ENCODE measurements around the gene TMEM232.

The TMEM232 gene

DNA sequence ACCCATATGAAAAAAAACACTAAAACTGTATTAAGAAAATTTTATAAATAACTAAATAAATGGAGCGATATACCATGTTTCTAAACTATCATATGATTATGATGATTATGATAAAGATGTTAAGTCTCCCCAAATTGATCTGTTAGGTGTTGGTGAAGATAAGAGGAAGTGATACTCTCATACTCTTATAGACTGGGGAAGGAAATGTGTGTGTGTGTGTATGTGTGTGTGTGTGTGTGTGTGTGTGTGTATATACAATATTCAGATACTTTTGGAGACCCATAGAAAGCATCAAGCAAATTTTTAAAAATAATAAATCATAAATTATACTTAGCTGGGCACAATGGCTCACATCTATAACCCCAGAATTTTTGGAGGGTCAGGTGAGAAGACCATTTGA lies 62.9 kb downstream of the TMEM232 start:
- Histone ChIP-seq H3K4me3 (ENCODE audit: low read length) (no peak overlapping the region), H3K9ac (ENCODE audit: low read depth, low read length) (no peak overlapping the region), H3K9me3 (ENCODE audit: insufficient read depth, low read depth, low read length) (no peaks in the 10 kb centered on the region), H3K27me3 (ENCODE audit: insufficient read depth, low read length) (no peaks in the 10 kb centered on the region), H3K27ac (ENCODE audit: low read depth, low read length) (no peak overlapping the region), H3K4me1 (ENCODE audit: insufficient read depth, low read length) (peaks cover 20% of the 10 kb centered on the region), H3K36me3 (ENCODE audit: insufficient read depth, low read length) (no peaks in the 10 kb centered on the region)
- WGBS: no CpG with 5 or more reads among the region's 1 CpG

DNA sequence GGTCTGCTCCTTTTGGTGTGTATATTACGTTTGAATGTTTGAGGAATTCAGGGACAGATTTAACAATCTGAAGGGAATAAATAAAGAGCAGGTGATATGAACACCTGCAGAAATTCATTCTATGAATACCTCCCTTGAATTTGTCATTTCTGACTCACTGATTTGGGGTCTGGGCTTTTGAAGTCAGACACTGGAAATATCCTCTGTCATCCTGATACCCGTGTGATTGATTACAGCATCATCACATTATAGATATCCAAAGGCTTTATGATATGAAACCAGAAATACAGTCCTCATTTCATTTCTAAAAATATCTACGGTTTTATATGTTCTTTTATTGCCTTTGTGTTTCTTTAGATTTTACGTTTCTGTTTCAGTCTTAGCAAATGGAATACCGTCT lies 68.5 kb downstream of the TMEM232 start:
- H3K36me3 ChIP-seq (ENCODE audit: insufficient read depth, low read length): no peaks in the 10 kb centered on the region
- H3K9me3 ChIP-seq (ENCODE audit: insufficient read depth, low read depth, low read length): no peaks in the 10 kb centered on the region
- H3K27me3 ChIP-seq (ENCODE audit: insufficient read depth, low read length): no peaks in the 10 kb centered on the region
- 95% methylated on average over 4 of the region's 5 CpGs for WGBS
- no peak overlapping the region for H3K27ac ChIP-seq (ENCODE audit: low read depth, low read length)
- H3K9ac ChIP-seq (ENCODE audit: low read depth, low read length): no peak overlapping the region
- H3K4me3 ChIP-seq (ENCODE audit: low read length): no peak overlapping the region
- H3K4me1 ChIP-seq (ENCODE audit: insufficient read depth, low read length): peaks cover 14% of the 10 kb centered on the region

DNA sequence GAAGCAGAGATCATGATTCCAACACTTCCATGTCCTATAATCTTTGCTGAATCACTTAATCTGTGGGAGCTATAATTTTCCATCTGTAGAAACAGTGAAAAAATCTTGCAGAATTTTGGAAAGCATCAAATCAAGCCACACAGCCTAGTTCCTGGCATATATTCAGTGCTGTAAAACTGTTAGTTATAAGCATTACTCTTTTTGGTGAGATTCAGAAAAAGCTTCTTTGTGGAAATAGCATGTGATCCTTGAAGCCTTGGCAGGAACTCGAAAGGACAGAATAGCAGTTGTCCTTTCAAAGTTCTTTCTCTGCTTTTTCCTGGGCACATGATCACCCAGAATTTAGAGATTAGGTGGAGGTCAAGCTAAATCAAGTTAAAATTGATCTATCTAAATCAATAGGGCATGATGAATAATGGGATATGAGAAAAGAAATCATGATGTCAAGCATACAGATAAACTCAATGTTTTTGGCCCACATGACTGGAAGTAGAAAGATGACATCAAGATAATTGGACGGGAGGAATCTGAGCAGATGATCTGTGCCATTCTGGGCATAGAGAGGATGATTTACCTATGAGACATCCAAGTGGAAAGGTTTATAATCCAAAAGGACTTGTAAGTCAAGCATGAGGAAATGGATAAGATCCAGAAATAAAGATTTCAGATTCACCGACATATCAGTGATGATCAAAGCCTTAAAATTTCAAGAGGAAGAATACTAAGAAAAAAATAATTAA lies 73.1 kb downstream of the TMEM232 start:
- Histone ChIP-seq H3K27me3 (ENCODE audit: insufficient read depth, low read length) (no peaks in the 10 kb centered on the region), H3K27ac (ENCODE audit: low read depth, low read length) (no peak overlapping the region), H3K36me3 (ENCODE audit: insufficient read depth, low read length) (no peaks in the 10 kb centered on the region), H3K9me3 (ENCODE audit: insufficient read depth, low read depth, low read length) (no peaks in the 10 kb centered on the region), H3K4me3 (ENCODE audit: low read length) (no peak overlapping the region), H3K9ac (ENCODE audit: low read depth, low read length) (no peak overlapping the region), H3K4me1 (ENCODE audit: insufficient read depth, low read length) (peaks cover 6% of the 10 kb centered on the region)
- WGBS: 94% methylated on average over 3 of the region's 3 CpGs

DNA sequence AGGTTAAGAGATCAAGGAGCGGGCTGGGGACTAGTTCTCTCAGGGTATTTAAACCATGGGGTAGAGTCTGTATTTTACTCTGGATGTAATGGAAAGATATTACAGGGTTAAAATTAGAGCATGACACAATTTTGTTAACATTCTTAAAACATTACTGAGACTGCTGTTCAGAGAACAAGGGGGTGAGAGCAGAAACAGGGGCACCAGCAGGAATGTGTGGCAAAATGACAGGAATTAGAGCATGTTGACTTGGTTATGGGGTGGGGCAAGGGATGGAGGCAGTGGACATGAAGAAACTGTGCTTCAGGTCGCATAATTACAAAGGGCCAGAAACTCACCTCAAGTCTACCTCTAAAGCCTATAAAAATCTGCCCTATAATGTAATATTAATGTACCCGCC lies 75.0 kb downstream of the TMEM232 start:
- Histone ChIP-seq H3K4me1 (ENCODE audit: insufficient read depth, low read length) (no peaks in the 10 kb centered on the region), H3K9ac (ENCODE audit: low read depth, low read length) (no peak overlapping the region), H3K27me3 (ENCODE audit: insufficient read depth, low read length) (no peaks in the 10 kb centered on the region), H3K4me3 (ENCODE audit: low read length) (no peak overlapping the region), H3K36me3 (ENCODE audit: insufficient read depth, low read length) (no peaks in the 10 kb centered on the region), H3K9me3 (ENCODE audit: insufficient read depth, low read depth, low read length) (no peaks in the 10 kb centered on the region), H3K27ac (ENCODE audit: low read depth, low read length) (no peak overlapping the region)
- 50% methylated on average over 2 of the region's 3 CpGs for WGBS

DNA sequence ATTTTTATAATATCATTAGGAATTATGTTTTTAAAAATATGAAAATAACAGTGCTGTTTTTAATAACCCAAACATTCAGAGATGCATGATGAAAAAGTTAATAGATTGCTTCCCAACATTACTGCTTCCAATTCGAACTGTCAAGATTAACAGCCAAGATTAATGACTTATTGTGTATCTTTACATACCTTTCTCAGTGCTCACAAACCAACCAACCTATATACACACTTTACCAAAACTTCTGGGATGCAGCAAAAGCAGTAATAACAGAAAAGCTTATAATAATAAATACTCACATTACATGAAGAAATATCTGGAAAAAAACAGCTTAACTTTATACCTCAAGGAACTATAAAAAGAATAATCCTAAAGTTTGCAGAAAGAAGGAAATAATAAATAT lies 82.1 kb downstream of the TMEM232 start:
- H3K27me3 ChIP-seq (ENCODE audit: insufficient read depth, low read length): no peaks in the 10 kb centered on the region
- no peaks in the 10 kb centered on the region for H3K9me3 ChIP-seq (ENCODE audit: insufficient read depth, low read depth, low read length)
- H3K9ac ChIP-seq (ENCODE audit: low read depth, low read length): no peak overlapping the region
- no peaks in the 10 kb centered on the region for H3K36me3 ChIP-seq (ENCODE audit: insufficient read depth, low read length)
- no peak overlapping the region for H3K4me3 ChIP-seq (ENCODE audit: low read length)
- no peaks in the 10 kb centered on the region for H3K4me1 ChIP-seq (ENCODE audit: insufficient read depth, low read length)
- no peak overlapping the region for H3K27ac ChIP-seq (ENCODE audit: low read depth, low read length)
- WGBS: 82% methylated on average over 1 of the region's 1 CpG

DNA sequence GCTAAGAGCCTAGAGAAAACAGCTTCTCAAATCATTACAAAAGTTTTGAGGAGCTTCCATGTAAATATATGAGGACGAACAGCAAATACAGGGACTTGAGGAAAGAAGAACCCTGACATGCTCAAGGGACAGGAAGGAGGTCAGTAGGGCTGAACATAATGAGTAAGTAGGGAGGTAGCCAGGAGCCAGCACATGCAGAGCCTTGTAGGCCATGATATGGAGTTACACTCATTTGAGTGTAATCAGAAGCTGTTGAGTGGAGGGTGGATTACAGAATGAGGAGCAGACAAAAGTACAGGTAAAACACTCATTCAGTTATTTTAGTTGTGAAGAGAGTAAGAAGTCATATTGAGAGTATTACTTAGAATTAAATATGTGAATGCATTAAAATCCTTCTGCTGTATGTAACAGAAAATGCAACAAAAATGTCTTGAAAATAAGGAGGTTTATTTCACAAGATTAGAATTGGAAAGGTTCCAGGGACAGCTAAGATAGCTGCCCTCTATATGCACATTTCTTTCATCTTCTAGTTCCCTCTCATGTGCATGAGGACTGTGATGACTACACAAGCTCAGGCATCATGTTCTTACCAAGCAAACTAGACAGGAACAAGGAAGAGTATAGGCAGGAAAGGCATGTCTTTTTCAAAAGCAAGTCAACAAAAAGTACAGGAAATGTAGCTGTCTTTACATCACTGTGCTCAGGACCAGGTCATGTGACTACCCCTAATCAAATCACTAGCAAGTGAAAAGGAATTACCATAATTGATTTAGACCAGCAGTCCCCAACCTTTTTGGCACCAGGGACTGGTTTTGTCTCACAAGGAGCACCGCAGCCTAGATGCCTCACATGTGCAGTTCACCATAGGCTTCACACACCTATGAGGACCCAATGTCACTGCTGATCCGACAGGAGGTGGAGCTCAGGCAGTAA lies 87.2 kb downstream of the TMEM232 start:
- Histone ChIP-seq H3K27me3 (ENCODE audit: insufficient read depth, low read length) (no peaks in the 10 kb centered on the region), H3K4me1 (ENCODE audit: insufficient read depth, low read length) (no peaks in the 10 kb centered on the region), H3K9ac (ENCODE audit: low read depth, low read length) (no peak overlapping the region), H3K4me3 (ENCODE audit: low read length) (no peak overlapping the region), H3K27ac (ENCODE audit: low read depth, low read length) (no peak overlapping the region), H3K36me3 (ENCODE audit: insufficient read depth, low read length) (no peaks in the 10 kb centered on the region), H3K9me3 (ENCODE audit: insufficient read depth, low read depth, low read length) (no peaks in the 10 kb centered on the region)
- 94% methylated on average over 3 of the region's 3 CpGs for WGBS

DNA sequence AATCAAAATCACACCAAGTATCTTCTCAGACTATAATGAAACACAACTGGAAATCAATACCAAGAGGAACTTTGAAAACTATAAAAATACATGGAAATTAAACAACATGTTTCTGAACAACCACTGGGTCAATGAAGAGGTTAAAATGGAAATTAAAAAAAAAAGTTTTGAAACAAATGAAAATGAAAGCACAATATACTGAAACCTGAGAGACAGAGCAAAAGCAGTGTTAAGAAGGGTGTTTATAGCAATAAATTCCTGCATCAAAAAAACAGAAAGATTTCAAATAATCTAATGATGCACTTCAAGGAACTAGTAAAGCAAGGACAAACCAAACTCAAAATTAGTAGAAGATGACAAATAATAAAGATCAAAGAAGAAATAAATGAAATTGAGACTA lies 92.0 kb downstream of the TMEM232 start:
- no peaks in the 10 kb centered on the region for H3K27me3 ChIP-seq (ENCODE audit: insufficient read depth, low read length)
- H3K4me3 ChIP-seq (ENCODE audit: low read length): no peak overlapping the region
- H3K36me3 ChIP-seq (ENCODE audit: insufficient read depth, low read length): no peaks in the 10 kb centered on the region
- no peaks in the 10 kb centered on the region for H3K9me3 ChIP-seq (ENCODE audit: insufficient read depth, low read depth, low read length)
- H3K9ac ChIP-seq (ENCODE audit: low read depth, low read length): no peak overlapping the region
- H3K27ac ChIP-seq (ENCODE audit: low read depth, low read length): no peak overlapping the region
- no peaks in the 10 kb centered on the region for H3K4me1 ChIP-seq (ENCODE audit: insufficient read depth, low read length)

DNA sequence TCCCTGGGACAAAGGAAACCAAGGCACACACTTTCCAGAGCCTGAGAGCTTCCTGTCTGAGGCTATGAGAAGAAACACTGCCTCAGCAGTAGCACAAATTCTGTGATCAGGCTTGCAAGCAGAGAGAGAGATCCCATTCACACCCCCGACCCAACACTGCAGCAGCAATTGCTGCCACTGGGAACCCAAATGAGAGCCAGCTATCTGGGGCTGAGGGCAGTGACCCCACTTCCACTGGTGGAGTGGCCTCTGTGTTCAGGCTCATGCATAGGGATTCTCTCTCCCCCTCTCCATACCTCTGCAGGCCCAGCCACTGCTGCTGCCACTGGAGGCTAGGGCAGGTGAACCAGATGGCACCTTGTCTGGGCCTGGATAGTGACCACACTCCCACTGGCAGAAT lies 95.2 kb downstream of the TMEM232 start:
- Histone ChIP-seq H3K36me3 (ENCODE audit: insufficient read depth, low read length) (no peaks in the 10 kb centered on the region), H3K4me1 (ENCODE audit: insufficient read depth, low read length) (no peaks in the 10 kb centered on the region), H3K9me3 (ENCODE audit: insufficient read depth, low read depth, low read length) (no peaks in the 10 kb centered on the region), H3K9ac (ENCODE audit: low read depth, low read length) (no peak overlapping the region), H3K4me3 (ENCODE audit: low read length) (no peak overlapping the region), H3K27me3 (ENCODE audit: insufficient read depth, low read length) (no peaks in the 10 kb centered on the region), H3K27ac (ENCODE audit: low read depth, low read length) (no peak overlapping the region)
- 91% methylated on average over 1 of the region's 1 CpG for WGBS

DNA sequence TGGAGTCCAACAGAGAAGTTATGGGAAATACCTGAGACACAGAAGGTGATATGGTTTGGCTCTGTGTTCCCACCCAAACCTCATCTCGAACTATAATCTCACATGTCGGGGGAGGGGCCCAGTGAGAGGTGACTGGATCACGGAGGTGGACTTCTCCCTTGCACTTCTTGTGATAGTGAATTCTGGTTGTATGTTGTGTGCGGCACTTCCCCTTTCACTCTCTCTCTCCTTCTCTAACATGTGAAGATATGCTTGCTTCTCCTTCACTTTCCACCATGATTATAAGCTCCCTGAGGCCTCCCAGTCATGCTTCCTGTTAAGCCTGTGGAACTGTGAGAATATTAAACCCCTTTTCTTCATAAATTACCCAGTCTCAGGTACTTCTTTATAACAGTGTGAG lies 96.1 kb downstream of the TMEM232 start:
- Histone ChIP-seq H3K9ac (ENCODE audit: low read depth, low read length) (no peak overlapping the region), H3K36me3 (ENCODE audit: insufficient read depth, low read length) (no peaks in the 10 kb centered on the region)
- 89% methylated on average over 4 of the region's 4 CpGs for WGBS

DNA sequence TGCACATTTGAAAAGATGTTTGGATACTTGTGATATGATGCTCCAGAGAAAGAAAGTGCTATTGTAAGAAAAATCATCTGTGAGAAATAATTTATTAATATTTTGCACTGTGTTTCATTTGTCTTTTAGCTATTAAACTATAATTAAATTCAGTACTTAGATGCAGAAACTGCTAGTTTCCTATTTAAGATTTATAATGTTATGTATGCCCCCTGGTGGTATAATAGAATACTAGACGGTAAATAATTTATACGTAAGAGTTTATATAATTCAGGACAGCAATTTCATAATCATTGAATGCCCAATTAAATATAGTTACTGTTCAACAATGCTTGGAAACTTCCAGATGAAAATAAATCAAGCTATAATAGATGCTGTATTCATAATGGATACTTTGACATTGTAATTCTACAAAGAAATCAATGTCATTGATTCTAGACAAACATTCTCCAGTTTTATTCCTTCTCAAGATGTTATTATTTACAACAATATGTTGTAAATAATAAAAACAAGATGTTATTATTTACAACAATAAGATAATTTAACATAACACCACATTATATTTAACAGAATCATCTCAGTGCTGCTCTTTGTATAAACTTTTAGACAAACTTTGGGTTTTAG lies 101.0 kb downstream of the TMEM232 start:
- Histone ChIP-seq H3K9ac (ENCODE audit: low read depth, low read length) (no peak overlapping the region), H3K4me1 (ENCODE audit: insufficient read depth, low read length) (no peaks in the 10 kb centered on the region), H3K4me3 (ENCODE audit: low read length) (no peak overlapping the region), H3K9me3 (ENCODE audit: insufficient read depth, low read depth, low read length) (no peaks in the 10 kb centered on the region), H3K36me3 (ENCODE audit: insufficient read depth, low read length) (no peaks in the 10 kb centered on the region), H3K27ac (ENCODE audit: low read depth, low read length) (no peak overlapping the region), H3K27me3 (ENCODE audit: insufficient read depth, low read length) (no peaks in the 10 kb centered on the region)
- WGBS: no CpG with 5 or more reads among the region's 2 CpGs

More for the DNA sequence above, 96.1 kb downstream of the TMEM232 start:
- Histone ChIP-seq H3K4me1 (ENCODE audit: insufficient read depth, low read length) (no peaks in the 10 kb centered on the region), H3K4me3 (ENCODE audit: low read length) (no peak overlapping the region), H3K9me3 (ENCODE audit: insufficient read depth, low read depth, low read length) (no peaks in the 10 kb centered on the region), H3K27me3 (ENCODE audit: insufficient read depth, low read length) (no peaks in the 10 kb centered on the region), H3K27ac (ENCODE audit: low read depth, low read length) (no peak overlapping the region)

DNA sequence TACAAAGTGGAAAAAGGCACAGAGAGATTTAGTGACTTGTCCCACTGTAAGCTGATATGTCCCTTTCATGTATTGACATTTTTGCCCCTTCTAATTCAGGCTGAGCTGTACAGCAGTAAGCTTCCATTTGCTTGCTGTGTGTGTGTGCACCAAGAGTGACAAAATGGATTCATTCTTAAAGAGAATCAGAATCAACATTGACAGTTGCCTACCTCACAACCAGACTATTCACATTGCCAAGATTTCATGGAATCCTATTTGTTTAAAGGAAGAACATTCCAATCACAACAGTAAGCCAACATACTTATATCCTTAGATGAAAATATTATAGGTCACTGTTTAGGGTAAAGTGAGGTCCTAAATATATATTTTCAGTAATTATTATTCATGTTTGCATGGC lies 102.6 kb downstream of the TMEM232 start:
- no peak overlapping the region for H3K27ac ChIP-seq (ENCODE audit: low read depth, low read length)
- H3K9ac ChIP-seq (ENCODE audit: low read depth, low read length): no peak overlapping the region
- H3K4me1 ChIP-seq (ENCODE audit: insufficient read depth, low read length): no peaks in the 10 kb centered on the region
- H3K4me3 ChIP-seq (ENCODE audit: low read length): no peak overlapping the region
- H3K36me3 ChIP-seq (ENCODE audit: insufficient read depth, low read length): no peaks in the 10 kb centered on the region
- no peaks in the 10 kb centered on the region for H3K27me3 ChIP-seq (ENCODE audit: insufficient read depth, low read length)
- H3K9me3 ChIP-seq (ENCODE audit: insufficient read depth, low read depth, low read length): no peaks in the 10 kb centered on the region
